Stimulated activated CD8-positive, alpha-beta memory T cell treated with anti-CD3 and anti-CD28 coated beads, Interleukin-4, amount 100 ng/mL, for 4 hours (primary cell): ENCODE results near the gene BSG.
"Not testable (repeated sequence)": the region's sequence is repeated elsewhere in the genome, so short reads cannot be mapped to it uniquely, and the experiment has no call there.

Experiments used
- DNase-seq, 2 donors: peaks; one replicate each; pipeline ENCODE4 v3.0.0-alpha.2; 2020; ENCODE audit warnings: low read depth in 2 of 2, low spot score in 1 of 2

Gene BSG

GRCh38 chr19:572743-573518, 535 bp downstream of the BSG start:
- no peak for DNase-seq

GRCh38 chr19:573519-573825, 1.1 kb downstream of the BSG start:
- DNase-seq = no peak

- DNase-seq = no peak
Measured at GRCh38 chr19:574658-575526, 2.5 kb downstream of the BSG start.

- no peak for DNase-seq
Measured at GRCh38 chr19:575527-576506, 3.4 kb downstream of the BSG start.

- no peak for DNase-seq
Measured at GRCh38 chr19:576768-577438, 4.5 kb downstream of the BSG start.

GRCh38 chr19:577439-578392, 5.3 kb downstream of the BSG start:
- no peak for DNase-seq

GRCh38 chr19:579111-579841, 6.9 kb downstream of the BSG start:
- DNase-seq = no peak

GRCh38 chr19:579842-580155, 7.4 kb downstream of the BSG start:
- no peak for DNase-seq

- DNase-seq = no peak
Measured at GRCh38 chr19:580274-580835, 8.0 kb downstream of the BSG start.

- no peak for DNase-seq
Measured at GRCh38 chr19:581399-582111, 9.2 kb downstream of the BSG start.

- DNase-seq = no peak
Measured at GRCh38 chr19:582497-583197, 10.3 kb downstream of the BSG start.

- DNase-seq = no peak
Measured at GRCh38 chr19:583198-583967, 11.0 kb downstream of the BSG start.

- DNase-seq = no peak
Measured at GRCh38 chr19:583968-584239, 11.5 kb downstream of the BSG start.

- DNase-seq = no peak
Measured at GRCh38 chr19:584240-585001, 12.0 kb downstream of the BSG start.

GRCh38 chr19:585146-585545, 12.8 kb downstream of the BSG start:
- DNase-seq = not testable (repeated sequence)

- no peak for DNase-seq
Measured at GRCh38 chr19:585551-586110, 13.2 kb downstream of the BSG start.
